H54 (cell line): Measurements from ENCODE around the gene SLC30A5.
"Not testable (repeated sequence)": the region's sequence is repeated elsewhere in the genome, so short reads cannot be mapped to it uniquely, and the experiment has no call there.

ENCODE experiments used
- DNase-seq: peaks from one replicate; pipeline ENCODE4 v3.0.0; 2011; ENCODE audit warnings: low spot score, mixed read lengths; ENCODE audit not compliant: insufficient read length
- FAIRE-seq: peaks from 3 replicates; lab custom pipeline; 2011; peaks lifted over from hg19 to GRCh38; lab: Jason Lieb, UNC
- POLR2A ChIP-seq: IDR thresholded peaks from 2 replicates; pipeline ENCODE4 v1.6.1; 2011; ENCODE audit warnings: low read depth, mild to moderate bottlenecking, low read length

Gene SLC30A5

GRCh38 chr5:69093771-69094482 is at the start of gene SLC30A5:
Gene SLC30A5, plus strand, starts transcription at chr5:69094014. Its CDS starts 242 bp downstream, at chr5:69094256.
- DNase-seq (peak; percentile 95), FAIRE-seq (peak; percentile 98)
- peak; percentile 97 for TF ChIP-seq POLR2A

- not testable (repeated sequence) for DNase-seq
Observed at GRCh38 chr5:69045213-69045612, 48.6 kb upstream of the SLC30A5 start.

DNA sequence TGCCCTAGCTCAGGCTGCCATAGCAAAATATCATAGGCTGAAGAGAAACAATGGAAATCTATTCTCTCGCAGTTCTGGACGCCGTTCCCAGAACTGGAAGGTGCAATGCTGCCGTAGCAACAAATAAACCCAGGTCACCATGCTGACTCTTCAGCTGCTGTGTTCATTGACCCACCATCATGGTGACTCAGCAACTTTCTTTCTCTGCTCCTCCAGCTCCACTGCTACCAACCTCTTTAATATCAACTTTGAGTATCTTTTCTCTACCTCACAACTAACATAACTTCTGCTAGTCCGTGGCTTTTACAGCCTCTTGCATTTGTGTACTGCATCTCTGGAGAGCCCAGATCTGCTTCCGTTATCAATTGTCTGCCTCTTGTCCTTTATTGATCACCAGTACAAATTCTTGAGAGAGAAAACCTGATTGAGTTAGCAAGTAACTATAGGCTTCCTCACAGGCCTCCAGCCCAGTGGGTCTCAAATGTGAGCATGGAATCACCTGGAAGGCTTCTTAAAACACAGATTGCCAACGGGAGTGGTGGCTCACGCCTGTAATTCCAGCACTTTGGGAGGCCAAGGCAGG is 47.3 kb upstream of the SLC30A5 start:
- no peak for TF ChIP-seq POLR2A
- FAIRE-seq (no peak), DNase-seq (no peak)

More at GRCh38 chr5:69045213-69045612, 48.6 kb upstream of the SLC30A5 start:
- not testable (repeated sequence) for FAIRE-seq

DNA sequence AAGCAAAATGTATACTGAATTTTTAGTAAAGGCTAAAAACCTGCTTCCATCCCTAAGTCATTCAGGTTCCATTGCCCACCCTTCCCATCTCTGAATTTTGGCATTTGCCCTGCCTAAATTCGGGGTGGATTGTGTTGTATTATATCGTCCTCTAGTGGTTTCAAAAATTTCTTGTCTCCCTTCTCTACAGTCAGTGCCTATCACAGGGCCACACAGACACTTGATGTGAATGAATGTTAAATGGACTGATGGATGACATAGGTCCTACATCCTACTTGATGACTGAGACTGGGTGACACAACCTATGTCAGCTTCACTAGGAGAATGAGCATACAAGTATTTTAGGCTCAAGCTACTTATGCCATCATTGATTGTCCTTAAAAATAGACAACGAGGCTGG is 45.6 kb upstream of the SLC30A5 start:
- FAIRE-seq, result no peak
- DNase-seq, result no peak
- TF ChIP-seq POLR2A, result no peak

- no peak for DNase-seq
- TF ChIP-seq POLR2A, result no peak
- no peak for FAIRE-seq
Observed at GRCh38 chr5:69049151-69049550, 44.7 kb upstream of the SLC30A5 start.

DNA sequence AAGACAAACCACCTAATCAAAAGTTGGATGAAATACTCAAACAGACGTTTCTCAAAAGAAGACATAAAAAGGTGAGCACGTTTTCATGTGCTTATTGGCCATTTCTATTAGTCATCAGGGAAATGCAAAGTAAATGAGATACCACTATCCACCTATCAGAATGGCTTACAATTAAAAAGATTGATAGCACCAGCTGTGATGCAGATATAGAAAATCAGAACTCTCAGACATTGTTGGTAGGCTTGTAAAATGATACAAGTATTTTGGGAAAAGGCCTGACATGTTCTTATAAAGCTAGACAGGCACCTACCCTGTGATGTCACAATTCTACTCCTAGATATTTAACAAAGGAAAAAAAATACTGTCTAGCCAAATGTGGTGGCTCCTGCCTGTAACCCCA is 44.0 kb upstream of the SLC30A5 start:
- DNase-seq (no peak), FAIRE-seq (no peak)
- no peak for TF ChIP-seq POLR2A

GRCh38 chr5:69050214-69050613 is 43.6 kb upstream of the SLC30A5 start:
- DNase-seq (no peak), FAIRE-seq (no peak)
- no peak for TF ChIP-seq POLR2A

- FAIRE-seq (no peak), DNase-seq (no peak)
- TF ChIP-seq POLR2A, result no peak
Observed at GRCh38 chr5:69052181-69052580, 41.6 kb upstream of the SLC30A5 start.

DNA sequence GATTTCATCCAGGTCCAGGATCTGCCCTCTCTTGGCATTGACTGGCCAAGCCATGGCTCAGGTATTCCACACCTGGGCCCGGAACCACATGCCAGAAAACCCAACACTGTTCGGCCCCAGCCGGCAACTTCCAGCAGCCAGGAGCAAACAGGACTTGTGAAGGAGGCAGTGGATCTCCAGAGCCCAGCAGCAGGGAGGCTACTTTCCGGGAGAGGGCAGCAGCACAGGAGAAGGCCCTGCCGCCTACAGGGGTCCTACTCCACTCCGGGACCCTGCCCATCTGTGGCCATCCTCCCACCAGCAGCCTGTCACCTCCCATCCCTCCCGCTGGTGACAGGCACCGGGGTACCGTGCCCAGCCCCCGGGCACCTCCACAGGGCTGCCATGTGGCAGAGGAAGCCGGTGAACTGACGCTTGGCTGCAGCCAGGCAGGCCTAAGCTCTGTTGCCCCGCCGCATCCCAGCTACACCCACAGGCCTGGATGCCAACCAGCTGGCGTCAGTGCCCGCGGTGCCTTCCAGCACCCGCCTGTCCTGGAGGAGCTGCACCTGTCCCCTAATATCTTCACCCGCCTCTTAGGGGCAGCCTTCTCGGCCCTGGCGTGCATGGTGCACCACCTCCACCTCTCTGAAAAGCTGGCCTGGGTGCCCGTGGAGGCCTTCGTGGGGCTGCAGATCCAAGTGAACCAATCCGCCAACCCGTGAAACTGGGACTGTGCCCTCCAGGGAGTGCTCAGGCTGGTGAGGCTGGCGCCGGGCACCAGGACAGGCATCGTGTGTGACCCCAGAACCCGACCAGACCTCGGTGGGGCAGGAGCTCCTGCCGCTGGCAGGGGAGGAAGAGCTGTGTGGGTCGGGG is 18.9 kb upstream of the SLC30A5 start:
- FAIRE-seq (no peak), DNase-seq (no peak)
- TF ChIP-seq POLR2A, result no peak

GRCh38 chr5:69075522-69076179 is 18.2 kb upstream of the SLC30A5 start:
- FAIRE-seq, result no peak
- no peak for TF ChIP-seq POLR2A

DNA sequence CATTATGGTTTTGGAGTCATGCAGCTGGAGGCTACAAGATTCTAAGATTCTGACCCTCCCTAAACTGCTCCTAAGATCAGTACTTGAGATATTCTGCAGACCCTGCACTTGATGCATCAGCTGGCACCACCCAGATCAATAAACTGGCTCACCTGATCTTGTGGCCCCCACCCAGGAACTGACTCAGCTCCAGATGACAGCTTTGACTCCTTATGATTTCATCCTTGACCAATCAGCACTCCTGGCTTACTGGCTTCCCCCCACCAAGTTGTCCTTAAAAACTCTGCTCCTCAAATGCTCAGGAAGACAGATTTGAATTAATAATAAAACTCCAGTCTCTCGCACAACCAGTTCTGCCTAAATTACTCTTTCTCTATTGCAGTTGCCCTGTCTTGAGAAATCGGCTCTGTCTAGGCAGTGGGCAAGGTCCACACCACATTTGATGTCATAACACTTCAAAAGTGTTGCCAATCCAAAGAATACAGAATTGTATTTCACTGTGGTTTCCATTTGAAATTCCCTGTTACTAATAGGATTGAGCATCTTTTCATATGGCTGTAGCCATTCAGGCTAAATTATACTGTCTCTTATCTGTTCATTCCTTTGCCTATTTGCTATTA is 14.8 kb upstream of the SLC30A5 start:
- FAIRE-seq (no peak), DNase-seq (no peak)

More at GRCh38 chr5:69075522-69076179, 18.2 kb upstream of the SLC30A5 start:
- DNase-seq, result no peak

DNA sequence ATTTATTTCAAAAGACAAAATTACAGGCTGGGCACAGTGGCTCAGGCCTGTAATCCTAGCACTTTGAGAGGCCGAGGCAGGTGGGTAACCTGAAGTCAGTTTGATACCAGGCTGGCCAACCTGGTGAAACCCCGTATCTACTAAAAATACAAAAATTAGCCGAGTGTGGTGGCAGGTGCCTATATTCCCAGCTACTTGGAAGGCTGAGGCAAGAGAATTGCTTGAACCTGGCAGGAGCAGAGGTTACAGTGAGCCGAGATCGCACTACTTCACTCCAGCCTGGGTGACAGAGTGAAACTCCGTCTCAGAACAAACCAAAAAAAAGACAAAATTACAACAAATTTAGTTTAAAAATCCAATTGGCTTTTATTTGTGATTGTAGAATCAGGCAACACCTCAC is 14.3 kb upstream of the SLC30A5 start:
- DNase-seq (no peak), FAIRE-seq (no peak)
- TF ChIP-seq POLR2A, result no peak

More for the DNA sequence above, 14.8 kb upstream of the SLC30A5 start:
- TF ChIP-seq POLR2A, result no peak

- DNase-seq (no peak), FAIRE-seq (peak; percentile 27)
- TF ChIP-seq POLR2A, result no peak
Observed at GRCh38 chr5:69083412-69083811, 10.4 kb upstream of the SLC30A5 start.
